Stimulated activated CD4-positive, alpha-beta T cell treated with anti-CD3 and anti-CD28 coated beads, Interleukin-2, amount 100 ng/mL, for 4 hours (primary cell): Measurements from ENCODE around the gene PITPNC1.
"Not testable (repeated sequence)": the region's sequence is repeated elsewhere in the genome, so short reads cannot be mapped to it uniquely, and the experiment has no call there.

ENCODE experiments used
- DNase-seq: peaks from one replicate; pipeline ENCODE4 v3.0.0-alpha.2; 2020; ENCODE audit warnings: low read depth

The PITPNC1 gene

GRCh38 chr17:67488768-67489167 is 111.7 kb downstream of the PITPNC1 start:
- no peak for DNase-seq

GRCh38 chr17:67489273-67489672 is 112.2 kb downstream of the PITPNC1 start:
- no peak for DNase-seq

GRCh38 chr17:67490471-67490870 is 113.4 kb downstream of the PITPNC1 start:
- DNase-seq: no peak

DNA sequence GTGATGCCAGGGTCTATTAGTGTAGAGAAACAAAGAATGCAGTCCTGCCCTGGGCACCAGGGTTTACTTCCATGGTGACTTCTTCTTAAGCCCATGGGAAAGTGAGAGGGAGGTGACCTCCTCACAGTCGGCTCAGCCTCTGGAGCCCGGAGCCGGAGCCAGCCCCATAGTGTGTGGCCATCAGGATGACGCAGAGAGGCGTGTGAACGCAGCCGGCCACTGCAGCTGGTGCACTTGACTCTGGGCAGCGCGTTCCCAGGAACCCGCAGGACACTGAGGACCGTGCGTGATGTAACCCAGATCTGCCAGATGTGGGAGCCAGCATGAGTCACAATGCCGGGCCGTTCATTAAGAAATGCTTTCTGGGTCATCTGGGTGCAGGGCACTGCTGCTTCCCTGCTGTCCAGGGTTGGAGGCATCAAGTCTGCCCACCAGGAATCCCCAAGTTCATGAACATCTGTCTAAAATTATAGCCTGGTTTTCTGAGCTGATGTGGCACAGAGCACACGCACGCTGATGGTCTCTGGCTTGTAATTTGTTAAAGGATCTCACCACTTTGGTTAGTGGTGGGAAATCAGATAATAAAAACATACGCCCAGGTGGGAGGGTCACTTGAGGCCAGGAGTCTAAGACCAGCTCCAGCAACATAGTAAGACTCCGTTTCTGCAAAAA is 114.1 kb downstream of the PITPNC1 start:
- DNase-seq: no peak

- no peak for DNase-seq
These were observed 114.6 kb downstream of the PITPNC1 start for GRCh38 chr17:67491681-67492024.

DNA sequence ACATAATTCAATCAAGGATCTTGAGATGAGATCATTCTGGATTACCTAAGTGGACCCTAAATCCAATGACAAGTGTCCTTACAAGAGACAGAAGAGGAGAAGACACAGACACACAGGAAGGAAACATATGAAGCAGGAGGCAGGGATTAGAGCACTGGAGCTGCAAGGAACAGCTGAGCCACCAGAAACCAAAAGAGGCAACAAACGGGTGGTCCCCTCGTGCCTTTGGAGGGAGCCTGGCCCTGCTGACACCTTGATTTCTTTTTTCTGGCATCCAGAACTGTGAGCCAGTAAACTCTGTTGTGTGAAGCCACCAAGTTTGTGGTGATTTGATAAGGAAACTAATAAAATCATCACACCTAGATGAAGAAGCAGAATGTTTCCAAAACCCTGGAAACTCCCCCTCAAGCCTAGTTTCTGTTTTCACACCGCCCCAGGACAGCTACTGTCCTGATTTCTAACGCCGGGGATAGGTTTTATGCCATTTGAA is 115.2 kb downstream of the PITPNC1 start:
- no peak for DNase-seq

GRCh38 chr17:67492824-67493517 is 115.9 kb downstream of the PITPNC1 start:
- no peak for DNase-seq

- no peak for DNase-seq
These were observed 116.7 kb downstream of the PITPNC1 start for GRCh38 chr17:67493812-67494211.

GRCh38 chr17:67495534-67495933 is 118.5 kb downstream of the PITPNC1 start:
- DNase-seq: not testable (repeated sequence)

GRCh38 chr17:67496286-67496685 is 119.2 kb downstream of the PITPNC1 start:
- no peak for DNase-seq

DNA sequence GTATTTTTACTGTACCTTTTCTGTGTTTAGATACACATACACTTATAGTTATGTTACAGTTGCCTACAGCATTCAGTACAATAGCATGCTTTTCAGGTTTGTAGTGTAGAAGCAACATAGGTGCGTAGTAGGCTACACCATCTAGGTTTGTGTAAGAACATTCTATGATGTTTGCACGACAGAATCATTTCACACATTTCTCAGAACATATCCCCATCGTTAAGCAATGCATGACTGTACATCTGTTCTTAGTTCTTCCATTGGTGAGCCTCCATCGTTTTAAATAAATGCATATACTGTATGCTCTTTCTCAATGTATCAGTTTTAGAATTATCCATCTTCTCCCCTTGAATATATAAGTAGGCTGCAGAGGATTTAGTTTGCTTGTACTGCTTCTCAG is 122.6 kb downstream of the PITPNC1 start:
- DNase-seq: no peak

- no peak for DNase-seq
These were observed 123.2 kb downstream of the PITPNC1 start for GRCh38 chr17:67500261-67500660.

GRCh38 chr17:67500677-67501300 is 123.7 kb downstream of the PITPNC1 start:
- DNase-seq: no peak

GRCh38 chr17:67502151-67502550 is 125.1 kb downstream of the PITPNC1 start:
- no peak for DNase-seq

GRCh38 chr17:67503184-67503583 is 126.1 kb downstream of the PITPNC1 start:
- DNase-seq: no peak

GRCh38 chr17:67503739-67504138 is 126.7 kb downstream of the PITPNC1 start:
- DNase-seq: no peak

DNA sequence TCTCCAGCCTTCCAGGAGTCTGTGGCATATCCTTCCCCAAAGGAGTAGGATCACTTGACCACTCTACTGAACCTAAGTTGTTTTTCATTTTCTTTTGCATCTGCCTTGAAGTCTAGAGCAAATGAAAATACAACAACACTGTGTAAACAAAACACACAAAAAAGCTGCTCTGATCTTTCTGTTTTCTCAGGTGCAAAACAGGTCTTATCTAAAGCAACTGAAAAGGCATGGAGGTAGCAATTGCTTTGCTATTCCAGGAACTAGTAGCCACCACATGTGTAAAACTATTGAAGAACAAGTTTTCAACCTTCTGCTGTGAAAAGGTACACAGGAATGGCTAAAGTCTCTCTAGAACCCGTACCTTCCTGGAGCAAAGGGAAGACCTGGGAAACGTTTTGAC is 127.1 kb downstream of the PITPNC1 start:
- no peak for DNase-seq

GRCh38 chr17:67506966-67507365 is 129.9 kb downstream of the PITPNC1 start:
- no peak for DNase-seq

DNA sequence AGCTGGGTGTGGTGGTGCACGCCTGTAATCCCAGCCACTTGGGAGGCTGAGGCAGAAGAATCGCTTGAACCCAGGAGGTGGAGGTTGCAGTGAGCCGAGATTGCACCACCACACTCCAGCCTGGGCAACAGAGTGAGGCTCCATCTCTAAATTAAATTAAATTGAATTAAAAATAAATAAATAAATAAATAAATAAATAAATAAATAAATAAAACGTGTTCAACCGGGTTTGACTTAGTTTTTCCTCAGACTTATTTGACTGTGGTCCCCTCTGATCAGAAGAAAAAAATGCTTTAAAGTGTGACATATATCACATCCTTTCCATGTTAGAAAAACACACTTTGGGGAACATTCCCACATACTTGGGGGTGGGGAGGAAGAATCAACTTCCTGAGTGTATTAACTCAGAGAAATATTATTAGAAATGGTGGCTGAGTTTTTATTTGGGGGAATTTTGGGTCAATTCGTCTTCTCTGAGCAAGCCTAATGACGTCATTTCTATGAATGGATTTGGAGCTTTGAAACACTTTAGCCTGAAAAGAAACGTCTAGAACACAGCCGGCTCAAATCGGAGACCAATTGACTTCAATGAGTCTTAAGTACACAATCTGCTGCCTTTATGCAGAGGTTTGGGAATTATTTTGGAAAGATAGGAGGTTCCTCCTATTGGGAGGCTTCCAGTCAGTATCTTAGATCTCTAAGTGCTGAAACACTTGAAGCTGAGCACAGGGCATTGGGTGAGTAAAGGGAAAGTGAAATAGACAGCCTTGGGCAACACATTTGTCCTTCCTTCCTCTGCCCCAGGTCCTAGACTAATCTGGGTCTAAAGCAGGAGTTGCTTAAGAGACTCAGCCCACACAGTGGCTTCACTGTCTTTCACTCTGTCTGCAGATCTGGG is 132.6 kb downstream of the PITPNC1 start:
- no peak for DNase-seq

GRCh38 chr17:67511012-67511411 is 133.9 kb downstream of the PITPNC1 start:
- DNase-seq: no peak

DNA sequence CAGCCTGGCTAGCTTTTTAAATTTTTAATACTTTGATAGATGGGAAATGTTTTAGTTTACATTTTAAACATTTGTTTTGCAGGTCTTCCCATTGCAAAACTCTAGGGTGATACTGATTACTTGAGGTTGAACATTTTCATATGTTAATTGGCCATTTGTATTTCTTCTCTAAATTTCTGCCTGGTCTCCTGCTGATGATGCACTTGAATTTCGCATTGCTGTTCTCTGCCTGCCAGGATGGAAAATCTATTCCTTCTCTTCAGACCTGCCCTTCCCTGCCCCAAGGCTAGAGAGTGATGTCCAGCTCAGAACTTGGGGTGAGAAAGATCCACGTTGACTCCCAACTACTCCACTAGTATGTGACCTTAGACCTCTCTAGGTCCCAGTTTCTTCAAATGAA is 134.7 kb downstream of the PITPNC1 start:
- no peak for DNase-seq

DNA sequence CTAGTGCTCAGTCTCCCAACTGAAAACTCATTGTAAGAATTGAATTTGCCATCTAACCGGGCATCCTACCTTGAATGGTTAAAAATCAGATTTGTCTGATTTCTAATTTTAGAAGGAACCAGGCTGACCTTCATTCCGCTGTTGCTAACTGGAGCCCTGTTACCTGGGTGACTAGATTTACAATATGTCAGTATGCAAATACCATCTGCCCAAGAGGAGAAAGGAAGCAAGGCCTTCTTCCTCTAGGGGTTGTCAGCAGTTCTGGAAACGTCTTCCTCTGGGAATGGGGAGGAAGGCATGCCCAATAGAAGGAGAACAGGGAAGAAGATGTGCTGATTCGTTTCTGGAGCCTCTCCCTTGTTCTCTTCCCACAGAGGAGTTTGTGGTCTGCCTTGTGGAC is 137.9 kb downstream of the PITPNC1 start:
- no peak for DNase-seq
